Mesothelial cell of epicardium (in vitro differentiated cells): ENCODE measurements around the gene TGIF1. TPM values are rescaled to one million over a fixed set of nuclear protein-coding genes. Genes with fewer than 3 reads are reported as not detected.

Source experiments
- DNase-seq, 2 experiments: peaks; one replicate each; pipeline ENCODE4 v3.0.0; 2021; ENCODE audit warnings: low spot score in 2 of 2; ENCODE audit not compliant: unreplicated experiment in 2 of 2
- H3K27ac Mint-ChIP-seq: 2 replicates; pipeline ENCODE4 v1.8.0; 2021; ENCODE audit warnings: mixed read lengths
- H3K27me3 Mint-ChIP-seq: 2 replicates; pipeline ENCODE4 v1.8.0; 2021; ENCODE audit warnings: low read depth, mixed read lengths
- H3K36me3 Mint-ChIP-seq: 2 replicates; pipeline ENCODE4 v1.8.0; 2021; ENCODE audit warnings: mixed read lengths
- H3K4me1 Mint-ChIP-seq: 2 replicates; pipeline ENCODE4 v1.8.0; 2021; ENCODE audit warnings: mixed read lengths
- H3K4me3 Mint-ChIP-seq: 2 replicates; pipeline ENCODE4 v1.8.0; 2021; ENCODE audit warnings: mild to moderate bottlenecking, moderate library complexity, mixed read lengths
- H3K9me3 Mint-ChIP-seq: 2 replicates; pipeline ENCODE4 v1.8.0; 2021; ENCODE audit warnings: mixed read lengths
- CTCF ChIP-seq: fragments of 200-600 bp; sonication (generic); IDR thresholded peaks from one replicate; pipeline ENCODE4 v1.5.0; 2021; ENCODE audit warnings: antibody characterized with exemption; ENCODE audit not compliant: unreplicated experiment
- total RNA-seq: library from RNA; stranded (reverse); gene quantifications from 3 replicates; pipeline ENCODE4 v1.2.1, GENCODE V29; 2021

TGIF1 gene
- total RNA-seq, 1 donor from 2014 or later: 96.6 TPM

- H3K27me3 Mint-ChIP-seq: no peaks in the 10 kb centered on the region
- no peak for TF ChIP-seq CTCF
- H3K4me3 Mint-ChIP-seq: no peak overlapping the region
- peaks cover 19% of the 10 kb centered on the region for H3K4me1 Mint-ChIP-seq
- H3K27ac Mint-ChIP-seq: peak overlapping the region; percentile 50
- no peaks in the 10 kb centered on the region for H3K36me3 Mint-ChIP-seq
- H3K9me3 Mint-ChIP-seq: no peaks in the 10 kb centered on the region
- DNase-seq: no peak
Observed at GRCh38 chr18:3485153-3486149, 35.5 kb downstream of the TGIF1 start.

- Mint-ChIP-seq H3K9me3 (no peaks in the 10 kb centered on the region), H3K4me1 (peaks cover 19% of the 10 kb centered on the region), H3K27me3 (no peaks in the 10 kb centered on the region), H3K36me3 (no peaks in the 10 kb centered on the region), H3K27ac (no peak overlapping the region), H3K4me3 (no peak overlapping the region)
- DNase-seq: no peak
- no peak for TF ChIP-seq CTCF
Observed at GRCh38 chr18:3486512-3486911, 36.5 kb downstream of the TGIF1 start.

- no peak overlapping the region for H3K4me3 Mint-ChIP-seq
Observed at GRCh38 chr18:3489462-3489861, 39.5 kb downstream of the TGIF1 start.

GRCh38 chr18:3491981-3492555 lies 42.1 kb downstream of the TGIF1 start:
- Mint-ChIP-seq H3K27ac (no peak overlapping the region), H3K4me1 (no peaks in the 10 kb centered on the region)

More at GRCh38 chr18:3489462-3489861, 39.5 kb downstream of the TGIF1 start:
- peaks cover 19% of the 10 kb centered on the region for H3K4me1 Mint-ChIP-seq
- no peaks in the 10 kb centered on the region for H3K27me3 Mint-ChIP-seq
- no peak for TF ChIP-seq CTCF
- no peaks in the 10 kb centered on the region for H3K9me3 Mint-ChIP-seq
- DNase-seq: no peak
- no peaks in the 10 kb centered on the region for H3K36me3 Mint-ChIP-seq
- no peak overlapping the region for H3K27ac Mint-ChIP-seq

GRCh38 chr18:3492721-3493120 lies 42.7 kb downstream of the TGIF1 start:
- TF ChIP-seq CTCF: no peak
- Mint-ChIP-seq H3K9me3 (no peaks in the 10 kb centered on the region), H3K27ac (no peak overlapping the region), H3K4me3 (no peak overlapping the region), H3K4me1 (no peaks in the 10 kb centered on the region), H3K27me3 (peaks cover 2% of the 10 kb centered on the region), H3K36me3 (no peaks in the 10 kb centered on the region)
- no peak for DNase-seq

More at GRCh38 chr18:3491981-3492555, 42.1 kb downstream of the TGIF1 start:
- no peaks in the 10 kb centered on the region for H3K36me3 Mint-ChIP-seq
- no peak for DNase-seq
- H3K9me3 Mint-ChIP-seq: no peaks in the 10 kb centered on the region
- TF ChIP-seq CTCF: no peak
- no peaks in the 10 kb centered on the region for H3K27me3 Mint-ChIP-seq
- no peak overlapping the region for H3K4me3 Mint-ChIP-seq
